ENCODE results near the gene TEX29. TPM values are rescaled to one million over a fixed set of nuclear protein-coding genes. Genes with fewer than 3 reads are reported as not detected.
A peak's percentile ranks its signal among the peaks of the same experiment; 100 is the strongest.

Gene TEX29
- total RNA-seq, 1 donor from 2014 or later: not detected

DNA sequence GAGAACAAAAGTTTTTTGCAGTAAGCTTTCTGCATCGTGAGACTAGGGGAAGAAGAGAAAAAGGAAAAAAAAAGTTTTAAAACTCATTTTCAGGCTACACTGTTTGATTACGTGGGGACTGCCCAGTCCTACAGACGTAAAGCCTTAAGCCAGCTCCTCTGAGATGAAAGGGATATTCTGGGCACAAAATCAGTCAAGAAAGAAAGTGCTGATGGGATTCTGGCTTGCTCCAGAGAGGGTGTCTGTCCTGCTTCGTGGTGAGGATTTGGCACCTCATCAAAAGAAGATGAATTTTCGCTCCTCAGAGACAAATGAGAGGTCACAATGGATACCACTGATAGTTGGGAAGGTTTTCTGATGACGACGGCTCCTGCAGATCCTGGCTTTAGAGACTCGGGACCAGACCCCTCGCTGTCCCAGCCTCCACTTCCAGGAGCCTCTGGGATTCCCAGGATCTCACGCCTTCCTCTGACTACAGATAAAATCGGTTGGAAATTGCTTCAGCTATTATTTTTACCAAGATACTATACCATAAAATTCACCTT, 9.7 kb downstream of the TEX29 start:
- DNase-seq: no peak
- intact Hi-C loops (cut with DNase I): no loop called here
- ATAC-seq (ENCODE audit: poor library complexity): no peak

DNA sequence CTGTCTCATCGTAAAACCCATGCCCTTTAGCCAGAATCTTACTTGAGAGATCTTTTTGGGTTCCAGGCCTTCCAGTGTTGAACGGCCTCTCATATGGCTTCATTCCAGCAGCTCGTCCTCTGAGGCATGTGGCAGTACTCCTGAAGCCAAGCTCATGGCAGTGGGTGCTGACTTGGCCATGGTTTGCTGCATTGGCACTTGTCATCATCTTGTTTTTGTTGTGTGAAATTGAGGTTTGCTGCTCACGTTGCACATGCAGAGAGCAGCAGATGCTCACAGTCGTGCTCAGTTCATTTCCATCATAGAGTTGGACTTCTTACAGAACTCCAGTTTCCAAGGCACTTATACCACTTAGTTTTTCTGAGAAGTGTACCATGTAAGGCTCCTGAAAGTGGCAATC, 14.9 kb downstream of the TEX29 start:
- DNase-seq (no peak), ATAC-seq (ENCODE audit: poor library complexity) (peak; percentile 39)
- intact Hi-C loops (cut with DNase I): no loop called here

DNA sequence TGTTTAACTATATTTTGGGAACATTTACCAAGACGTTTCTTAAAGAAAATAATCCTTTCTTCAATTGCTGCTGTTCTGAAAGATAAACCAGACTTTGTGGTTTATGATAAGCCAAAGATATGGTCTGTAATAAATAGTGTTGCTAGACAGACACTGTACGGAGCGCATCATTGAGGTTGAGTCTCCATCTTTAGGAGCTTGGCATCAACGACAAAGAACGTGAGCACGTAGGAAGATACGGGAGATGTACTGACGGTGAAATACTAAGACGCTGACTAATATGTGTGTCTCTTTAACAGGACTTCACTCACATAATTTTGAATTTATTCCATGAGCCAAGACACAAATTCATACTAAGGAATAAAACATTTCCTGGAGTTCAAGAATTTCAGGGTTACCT, 16.2 kb downstream of the TEX29 start:
- ATAC-seq (ENCODE audit: poor library complexity): no peak
- no peak for DNase-seq
- intact Hi-C loops (cut with DNase I): no loop called here

DNA sequence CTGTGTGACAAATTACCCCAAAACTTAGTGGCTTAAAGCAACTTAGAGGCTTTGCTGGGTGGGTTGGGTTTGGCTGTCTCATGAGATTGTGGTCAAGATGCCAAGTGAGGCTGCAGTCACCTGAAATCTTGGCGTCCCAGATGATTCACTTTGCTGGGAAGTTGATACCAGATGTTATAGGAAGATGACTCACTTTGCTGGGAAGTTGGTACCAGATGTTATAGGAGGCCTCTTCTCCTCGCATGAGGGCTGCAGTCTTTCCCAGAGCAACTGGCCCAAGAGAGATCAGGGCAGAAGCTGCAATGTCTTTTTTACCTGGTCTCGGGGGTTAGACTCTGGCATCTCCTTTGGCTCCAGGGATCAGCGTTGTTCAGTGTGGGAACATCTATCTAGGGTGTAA, 16.8 kb downstream of the TEX29 start:
- no peak for DNase-seq
- no peak for ATAC-seq (ENCODE audit: poor library complexity)
- intact Hi-C loops (cut with DNase I): no loop called here

DNA sequence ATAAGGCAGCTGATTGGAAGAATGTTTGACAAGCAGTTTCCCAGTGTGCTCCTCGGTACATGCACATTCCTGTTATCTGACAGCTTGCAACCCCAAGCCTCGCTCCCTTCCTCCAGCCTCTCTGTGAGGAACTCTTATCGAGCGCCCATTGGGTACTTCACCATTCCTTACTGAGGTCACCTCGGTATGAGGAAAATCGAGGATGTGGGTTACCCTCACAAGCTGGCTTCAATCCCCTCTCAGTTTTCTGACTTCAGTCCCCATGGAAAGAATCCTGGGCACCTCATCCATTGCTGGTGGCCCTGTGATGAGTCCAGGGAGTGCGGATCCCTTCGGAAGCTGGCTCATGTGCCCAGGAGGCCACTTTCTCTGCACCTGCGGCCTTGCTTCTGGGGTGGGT, 17.3 kb downstream of the TEX29 start:
- ATAC-seq (ENCODE audit: poor library complexity): no peak
- intact Hi-C loops (cut with DNase I): no loop called here
- no peak for DNase-seq

DNA sequence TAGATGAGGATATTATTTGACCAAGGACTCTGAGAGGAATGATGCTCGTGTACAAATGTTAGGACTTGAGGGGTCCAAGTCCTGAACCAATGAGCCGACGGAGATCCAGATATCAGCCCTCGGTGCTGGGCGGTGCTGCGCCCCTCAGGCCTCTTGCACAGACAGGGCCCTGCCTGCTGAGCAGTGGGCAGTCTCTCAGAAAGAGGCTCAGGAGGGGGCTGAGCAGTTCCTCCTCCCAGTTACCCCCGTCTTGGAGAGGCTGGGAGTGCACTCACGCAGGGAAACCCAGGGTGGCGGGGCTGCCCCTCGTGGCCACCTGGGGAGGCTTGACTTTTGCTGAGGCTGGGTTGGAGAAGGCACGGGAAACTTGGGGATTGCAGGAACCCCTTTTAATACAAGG, 18.4 kb downstream of the TEX29 start:
- DNase-seq (no peak), ATAC-seq (ENCODE audit: poor library complexity) (no peak)
- intact Hi-C loops (cut with DNase I): no loop called here

DNA sequence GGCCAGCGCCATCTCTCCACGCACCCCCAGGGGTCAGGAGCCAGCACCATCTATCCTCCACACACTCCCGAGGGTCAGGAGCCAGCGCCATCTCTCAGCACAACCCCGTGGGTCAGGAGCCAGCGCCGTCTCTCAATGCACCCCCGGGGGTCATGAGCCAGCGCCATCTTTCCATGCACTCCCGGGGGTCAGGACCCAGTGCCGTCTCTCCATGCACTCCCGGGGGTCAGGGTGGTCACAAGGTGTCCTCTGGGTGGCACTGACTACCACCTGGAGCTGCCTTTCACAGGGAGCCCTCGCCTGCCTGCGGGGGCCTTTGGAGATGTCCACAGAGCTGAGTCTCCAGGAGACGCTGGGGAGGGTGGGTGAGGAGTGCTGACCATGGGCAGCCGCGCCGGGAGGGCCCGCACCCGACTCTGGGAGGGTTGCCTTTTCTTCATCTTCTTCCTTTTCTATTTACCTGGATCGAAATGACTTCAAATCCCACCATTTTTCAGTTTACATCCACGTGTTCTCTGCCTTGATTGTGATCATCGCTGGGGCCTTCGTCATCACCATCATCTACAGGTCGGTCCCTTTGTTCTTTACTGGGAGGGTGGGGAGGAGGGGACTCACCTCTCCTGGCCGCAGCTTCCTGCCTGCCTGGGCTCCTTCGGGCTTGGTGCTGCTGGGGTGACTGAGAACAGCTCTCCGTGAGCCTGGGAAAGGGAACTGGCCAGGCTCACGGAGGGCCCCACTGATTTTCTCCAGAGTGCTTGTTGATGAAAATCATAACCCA, 19.1 kb downstream of the TEX29 start:
- intact Hi-C loops (cut with DNase I): no loop called here
- ATAC-seq (ENCODE audit: poor library complexity) (no peak), DNase-seq (no peak)

DNA sequence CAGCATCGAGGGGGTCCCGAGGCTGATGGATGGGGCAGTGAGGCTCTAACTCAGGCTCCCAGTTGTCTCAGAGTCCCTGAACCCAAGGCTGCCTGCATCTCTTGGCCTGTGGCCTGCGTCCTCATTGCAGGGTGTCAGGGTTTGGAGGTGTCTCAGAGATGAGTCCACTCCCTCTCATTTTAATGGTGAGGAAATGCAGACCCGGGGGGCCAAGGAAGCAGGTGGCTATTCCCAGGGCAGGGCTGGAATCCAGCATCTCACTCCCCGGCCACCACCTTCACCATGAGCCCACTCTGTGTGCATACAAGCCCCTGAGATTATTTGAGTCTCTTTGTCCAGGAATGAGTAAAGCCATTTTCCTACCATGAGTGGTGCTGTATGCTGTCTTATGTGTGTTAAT, 21.4 kb downstream of the TEX29 start:
- DNase-seq (no peak), ATAC-seq (ENCODE audit: poor library complexity) (no peak)
- intact Hi-C loops (cut with DNase I): no loop called here

DNA sequence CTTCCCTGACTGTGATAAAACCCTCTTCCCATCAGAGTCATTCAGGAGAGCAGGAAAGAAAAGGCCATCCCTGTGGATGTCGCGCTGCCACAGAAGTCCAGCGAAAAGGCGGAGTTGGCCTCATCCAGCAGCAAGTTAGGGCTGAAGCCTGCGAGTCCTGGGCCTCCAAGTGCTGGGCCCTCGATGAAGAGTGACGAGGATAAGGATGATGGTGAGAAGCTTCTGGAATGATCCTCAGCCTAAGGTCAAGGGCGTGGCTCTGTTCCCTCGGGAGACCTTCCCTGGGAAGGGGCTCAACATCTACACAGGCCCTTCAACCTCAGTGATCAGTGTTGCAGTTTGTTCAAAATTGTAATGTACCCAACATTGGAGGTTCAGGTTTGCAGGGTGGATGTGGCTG, 22.3 kb downstream of the TEX29 start:
- DNase-seq (no peak), ATAC-seq (ENCODE audit: poor library complexity) (no peak)
- intact Hi-C loops (cut with DNase I): no loop called here

DNA sequence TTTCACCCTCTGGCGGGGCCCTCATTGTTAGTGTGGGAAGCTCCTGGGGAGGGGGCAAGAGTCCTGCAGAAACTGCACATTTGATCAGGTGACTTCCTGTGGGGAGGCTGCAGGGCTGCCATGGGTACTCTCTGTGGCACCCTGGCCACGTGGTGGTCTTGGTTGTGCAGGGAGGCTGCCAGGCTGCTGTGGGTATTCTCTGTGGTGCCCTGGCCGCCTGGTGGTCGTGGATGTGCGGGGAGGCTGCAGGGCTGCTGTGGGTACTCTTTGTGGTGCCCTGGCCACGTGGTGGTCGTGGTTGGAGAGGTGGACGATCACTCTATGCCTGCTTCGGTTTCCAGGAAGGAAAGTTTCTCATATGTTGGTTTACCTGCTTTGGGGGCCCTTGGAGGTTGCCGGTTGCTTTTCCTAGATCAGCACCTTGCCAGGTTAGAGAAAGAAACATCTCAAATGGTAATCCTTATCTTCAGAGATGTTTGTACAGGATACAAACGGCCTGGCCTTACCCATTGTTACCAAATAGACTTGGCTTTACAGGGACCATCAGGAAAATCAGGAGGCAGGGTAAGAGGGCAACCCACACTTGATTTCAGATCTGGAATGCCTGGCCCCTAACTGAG, 22.9 kb downstream of the TEX29 start:
- ATAC-seq (ENCODE audit: poor library complexity) (no peak), DNase-seq (no peak)
- intact Hi-C loops (cut with DNase I): no loop called here

DNA sequence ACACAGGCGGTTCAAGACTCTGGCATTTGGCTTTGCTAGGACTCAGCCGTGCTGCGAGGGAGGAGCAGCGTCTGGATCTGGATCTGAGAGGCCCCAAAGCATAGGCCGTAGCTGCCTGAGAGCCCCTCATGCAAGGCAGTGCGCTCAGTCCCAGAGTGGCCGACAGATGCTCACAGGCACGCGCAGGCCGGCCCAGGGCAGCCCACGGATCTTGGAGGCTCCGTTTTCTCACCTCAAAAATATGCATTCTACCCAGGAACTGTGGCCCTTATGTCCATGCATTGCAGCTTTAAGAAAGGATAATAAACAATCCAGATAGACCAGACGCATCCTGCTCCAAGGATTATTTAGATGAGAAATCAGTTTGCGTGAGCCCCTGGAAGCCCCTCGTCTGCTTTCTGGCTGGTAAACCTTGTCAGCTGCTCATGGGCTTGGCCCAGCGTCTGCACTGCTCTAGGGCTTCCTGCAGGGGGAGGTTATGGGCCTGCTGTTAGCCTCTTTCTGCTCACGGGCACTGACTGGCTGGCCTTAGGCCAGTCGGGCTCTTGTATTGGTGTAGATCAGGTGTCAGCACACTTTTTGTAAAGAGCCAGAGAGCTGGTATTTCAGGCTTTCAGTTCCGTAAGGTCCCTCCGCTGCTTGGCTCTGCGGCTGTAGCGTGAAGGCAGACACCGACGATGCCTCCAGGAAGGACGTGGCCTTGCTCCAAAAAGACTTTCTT, 24.2 kb downstream of the TEX29 start:
- DNase-seq (peak; percentile 57), ATAC-seq (ENCODE audit: poor library complexity) (peak; percentile 85)
- intact Hi-C loops (cut with DNase I): no loop called here

DNA sequence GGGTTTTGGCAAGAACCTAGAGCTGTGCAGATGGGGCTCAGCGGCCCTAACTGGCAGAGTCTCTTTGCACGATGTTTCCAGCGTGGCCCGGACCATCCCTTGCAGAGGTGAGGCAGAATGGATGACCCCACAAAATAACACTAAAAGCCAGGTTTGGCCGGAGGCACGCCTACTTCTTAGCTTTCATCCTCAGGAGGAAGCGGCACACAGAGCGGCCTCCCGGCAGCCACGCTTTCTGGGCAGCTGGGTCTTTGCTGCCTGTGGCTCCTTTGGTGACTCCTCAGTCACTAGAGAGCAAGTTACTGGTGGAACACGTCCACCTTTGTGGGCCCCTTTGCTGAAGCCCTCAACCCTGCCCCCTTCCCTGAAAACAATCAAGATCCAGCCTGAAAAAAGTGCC, 25.2 kb downstream of the TEX29 start:
- ATAC-seq (ENCODE audit: poor library complexity) (no peak), DNase-seq (no peak)
- intact Hi-C loops (cut with DNase I): no loop called here

DNA sequence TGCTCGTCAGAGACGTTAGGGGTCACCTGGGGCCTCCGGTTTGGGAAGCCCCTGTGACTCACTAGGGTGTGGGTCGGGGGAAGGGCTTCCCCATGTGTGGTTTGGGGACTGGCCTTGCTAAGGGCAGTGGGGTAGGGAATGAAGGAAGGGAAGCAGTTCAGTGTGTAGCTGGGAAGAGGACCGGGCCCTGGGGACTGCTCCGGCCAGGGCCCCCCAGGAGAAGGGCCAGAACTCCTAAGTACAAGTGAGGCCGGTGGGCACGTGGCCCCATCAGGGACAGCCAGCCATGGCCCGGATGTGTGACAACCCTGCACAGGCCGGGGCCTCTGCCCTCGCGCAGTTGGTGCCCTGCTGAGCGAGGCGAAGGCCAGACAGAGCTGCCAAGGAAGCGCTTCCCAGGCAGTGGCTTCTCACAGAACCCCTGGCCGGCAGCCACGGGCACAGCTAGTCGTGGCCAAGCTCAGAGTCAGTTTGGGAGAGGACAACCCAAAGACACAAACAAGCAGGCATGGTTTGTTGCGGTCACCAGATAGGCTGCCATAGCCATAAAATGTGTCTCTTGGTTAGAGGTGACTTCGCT, 25.7 kb downstream of the TEX29 start:
- DNase-seq: peak; percentile 75
- ATAC-seq (ENCODE audit: poor library complexity): peak; percentile 90
- intact Hi-C loops (cut with DNase I): no loop called here

DNA sequence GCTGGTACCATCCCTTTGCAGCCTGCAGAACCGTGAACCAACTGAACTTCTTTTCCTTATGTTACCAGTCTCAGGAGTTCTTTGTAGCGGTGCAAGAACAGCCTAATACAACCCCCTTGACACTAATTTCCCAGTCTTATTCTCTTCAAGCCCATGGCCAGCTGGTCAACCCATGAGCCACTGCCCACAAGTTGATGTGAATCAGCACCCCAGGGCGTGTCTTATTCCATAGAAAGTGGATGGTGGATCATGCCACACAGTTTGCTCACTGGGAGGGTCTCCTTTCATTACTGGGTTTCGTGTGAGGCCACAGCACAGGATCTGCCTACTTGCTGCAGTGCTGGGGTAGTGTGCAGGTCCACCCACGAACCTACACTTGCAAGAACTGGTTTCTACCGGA, 27.0 kb downstream of the TEX29 start:
- ATAC-seq (ENCODE audit: poor library complexity) (no peak), DNase-seq (no peak)
- intact Hi-C loops (cut with DNase I): no loop called here

DNA sequence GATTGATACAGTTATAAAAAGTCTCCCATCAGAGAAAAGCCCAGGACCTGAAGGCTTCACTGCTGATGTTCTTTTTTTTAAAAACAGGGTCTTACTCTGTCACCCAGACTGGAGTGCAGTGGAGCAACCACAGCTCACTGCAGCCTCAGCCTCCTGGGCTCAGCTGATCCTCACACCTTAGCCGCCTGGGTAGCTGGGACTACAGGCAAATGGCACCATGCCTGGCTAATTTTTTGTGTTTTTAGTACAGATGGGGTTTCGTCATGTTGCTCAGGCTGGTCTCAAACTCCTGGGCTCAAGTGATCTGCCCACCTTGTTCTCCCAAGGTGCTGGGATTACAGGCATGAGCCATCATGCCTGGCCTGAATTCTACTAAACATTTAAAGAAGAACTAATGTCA, 33.1 kb downstream of the TEX29 start:
- DNase-seq: no peak
- ATAC-seq (ENCODE audit: poor library complexity): no peak
- intact Hi-C loops (cut with DNase I): no loop called here

DNA sequence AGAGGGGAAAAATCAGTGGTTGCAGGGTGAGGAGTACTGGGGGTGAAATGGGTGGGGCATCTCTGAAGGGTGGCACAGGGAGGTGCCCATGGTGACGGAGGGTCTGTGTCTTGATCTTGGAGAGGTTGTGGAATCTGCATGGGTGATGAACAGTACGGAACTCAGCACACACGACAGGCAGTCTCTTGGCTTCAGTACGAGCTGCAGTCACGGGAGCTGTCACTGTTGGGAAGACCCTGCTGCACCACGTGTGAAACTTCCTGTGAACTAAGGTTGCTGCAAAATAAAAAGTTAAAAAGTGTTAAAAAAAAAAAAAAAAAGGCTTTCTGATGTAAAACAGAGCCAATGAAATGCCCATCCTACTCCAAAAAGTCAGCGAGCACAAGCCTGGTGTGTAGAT, 34.3 kb downstream of the TEX29 start:
- no peak for DNase-seq
- ATAC-seq (ENCODE audit: poor library complexity): no peak
- intact Hi-C loops (cut with DNase I): no loop called here

DNA sequence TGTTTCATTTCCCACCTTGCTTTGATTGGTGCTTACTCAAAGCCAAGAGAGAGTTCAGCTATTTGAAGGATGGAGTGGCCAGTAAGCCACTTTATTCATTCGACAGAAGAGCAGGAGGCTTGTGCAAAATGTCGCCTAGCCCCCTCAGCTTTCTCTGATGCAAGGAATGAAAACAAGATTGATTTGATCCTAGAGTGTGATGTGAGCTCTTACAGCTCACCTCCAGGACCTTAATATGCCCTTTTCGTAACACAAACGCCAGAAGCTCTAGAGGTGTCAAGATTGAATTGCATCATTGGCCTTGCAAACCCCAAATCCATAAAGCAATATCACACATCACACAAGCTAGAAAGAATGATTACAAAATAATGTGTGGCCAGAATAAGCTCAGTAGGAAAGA, 36.4 kb downstream of the TEX29 start:
- no peak for DNase-seq
- intact Hi-C loops (cut with DNase I): no loop called here
- ATAC-seq (ENCODE audit: poor library complexity): no peak

DNA sequence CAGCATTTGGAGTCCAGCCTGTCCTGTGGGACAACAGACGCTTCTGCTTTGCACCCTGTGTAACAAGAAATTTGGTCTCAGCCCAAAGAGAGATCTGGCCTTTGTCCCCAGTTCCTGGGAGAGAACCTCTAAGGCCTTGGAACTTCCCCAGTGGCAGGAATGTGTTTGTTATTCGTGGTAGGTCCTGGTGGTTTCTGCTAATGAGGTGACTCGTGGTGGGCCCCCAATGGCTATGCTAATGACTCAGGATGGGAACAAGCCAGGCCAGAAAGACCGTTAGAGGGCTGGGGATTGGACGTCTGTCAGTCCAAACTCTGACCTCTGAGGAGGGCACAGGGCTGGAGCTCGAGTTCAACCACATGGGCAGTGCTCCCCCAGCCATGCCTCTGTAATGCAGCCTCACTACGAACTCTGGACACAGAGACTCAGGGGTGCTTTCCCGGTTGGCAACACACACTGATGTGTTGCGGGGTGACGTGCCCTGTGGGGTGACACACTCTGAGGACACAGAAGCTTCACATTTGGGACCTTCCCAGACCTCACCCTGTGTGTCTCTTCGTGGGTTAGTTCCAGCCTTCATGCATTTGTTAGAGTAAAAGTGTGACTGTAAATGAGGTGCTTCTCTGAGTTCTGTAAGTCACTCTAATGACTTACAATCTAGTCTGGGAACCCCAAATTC, 38.9 kb downstream of the TEX29 start:
- intact Hi-C loops (cut with DNase I): no loop called here
- DNase-seq (no peak), ATAC-seq (ENCODE audit: poor library complexity) (no peak)

DNA sequence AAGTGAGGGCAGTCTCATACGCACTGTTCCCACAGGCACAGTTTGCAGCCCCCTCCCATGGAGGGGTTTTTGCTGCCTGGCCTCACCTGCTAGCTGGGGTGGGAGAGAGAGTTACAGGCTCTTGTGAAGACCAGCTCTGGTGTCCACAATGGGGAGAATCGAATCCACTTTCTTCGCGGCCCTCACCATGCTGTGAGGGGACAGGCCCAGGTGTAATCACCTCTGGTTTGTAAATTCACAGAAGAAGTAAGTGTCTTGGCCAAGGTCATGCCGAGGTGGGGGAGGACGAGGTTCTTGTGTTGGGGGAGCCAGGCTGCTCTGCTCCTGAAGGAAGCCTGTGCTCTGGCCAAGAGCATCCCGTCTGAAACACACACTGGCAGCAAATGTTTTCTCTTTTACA, 39.5 kb downstream of the TEX29 start:
- DNase-seq (no peak), ATAC-seq (ENCODE audit: poor library complexity) (no peak)
- intact Hi-C loops (cut with DNase I): no loop called here
